Measurements from ENCODE around the gene GRIN1. TPM values are rescaled to one million over a fixed set of nuclear protein-coding genes. Genes with fewer than 3 reads are reported as not detected.
"Not testable (repeated sequence)": the region's sequence is repeated elsewhere in the genome, so short reads cannot be mapped to it uniquely, and the experiment has no call there.

Gene GRIN1
- total RNA-seq, 1 donor from 2014 or later = 0.05 TPM

GRCh38 chr9:137127301-137128157, 11.4 kb upstream of the GRIN1 start:
- intact Hi-C loops (cut with micrococcal nuclease) = loop anchor here (1.0 to 5.0 kb wide), 4 partner anchors 32 to 95 kb away; partner anchors contain the start of genes ANAPC2, NDOR1, RNF208 and SSNA1

GRCh38 chr9:137128158-137128861, 10.6 kb upstream of the GRIN1 start:
- intact Hi-C loops (cut with micrococcal nuclease) = loop anchor here (2.0 to 5.0 kb wide), 3 partner anchors 59 to 94 kb away; partner anchors contain the start of genes ANAPC2, NDOR1, RNF208 and SSNA1

- intact Hi-C loops (cut with micrococcal nuclease) = loop anchor here (2.0 to 5.0 kb wide), 3 partner anchors 58 to 94 kb away; partner anchors contain the start of genes ANAPC2, NDOR1, RNF208 and SSNA1
Observed at GRCh38 chr9:137128862-137129455, 10.0 kb upstream of the GRIN1 start.

- intact Hi-C loops (cut with micrococcal nuclease) = loop anchor here (2.0 to 5.0 kb wide), 3 partner anchors 58 to 93 kb away; partner anchors contain the start of genes ANAPC2, NDOR1, RNF208 and SSNA1
Observed at GRCh38 chr9:137129456-137130175, 9.3 kb upstream of the GRIN1 start.

GRCh38 chr9:137130176-137130755, 8.7 kb upstream of the GRIN1 start:
- intact Hi-C loops (cut with micrococcal nuclease) = no loop called here

GRCh38 chr9:137134191-137134590, 4.8 kb upstream of the GRIN1 start:
- intact Hi-C loops (cut with micrococcal nuclease) = no loop called here

GRCh38 chr9:137135154-137135553, 3.8 kb upstream of the GRIN1 start:
- intact Hi-C loops (cut with micrococcal nuclease) = not testable (repeated sequence)

GRCh38 chr9:137136261-137136880, 2.6 kb upstream of the GRIN1 start:
- intact Hi-C loops (cut with micrococcal nuclease) = no loop called here

- intact Hi-C loops (cut with micrococcal nuclease) = no loop called here
Observed at GRCh38 chr9:137136881-137137607, 1.9 kb upstream of the GRIN1 start.

GRCh38 chr9:137138058-137138721, 764 bp upstream of the GRIN1 start:
- intact Hi-C loops (cut with micrococcal nuclease) = no loop called here

- intact Hi-C loops (cut with micrococcal nuclease) = no loop called here
Observed at GRCh38 chr9:137139468-137140150, 655 bp downstream of the GRIN1 start.

GRCh38 chr9:137140151-137141012, 1.4 kb downstream of the GRIN1 start:
- intact Hi-C loops (cut with micrococcal nuclease) = no loop called here

- intact Hi-C loops (cut with micrococcal nuclease) = no loop called here
Observed at GRCh38 chr9:137141050-137141810, 2.3 kb downstream of the GRIN1 start.

GRCh38 chr9:137141976-137142936, 3.3 kb downstream of the GRIN1 start:
- intact Hi-C loops (cut with micrococcal nuclease) = no loop called here

- intact Hi-C loops (cut with micrococcal nuclease) = no loop called here
Observed at GRCh38 chr9:137143459-137143858, 4.5 kb downstream of the GRIN1 start.
